Hepatic stellate cell (primary cell): ENCODE measurements around the gene FABP2.
"Not testable (repeated sequence)": the region's sequence is repeated elsewhere in the genome, so short reads cannot be mapped to it uniquely, and the experiment has no call there.

Source experiments
- DNase-seq: peaks from one replicate; pipeline ENCODE4 v3.0.0; 2011; ENCODE audit warnings: low spot score

Gene FABP2

GRCh38 chr4:119321921-119322687 lies at the start of gene FABP2:
Gene FABP2 (minus strand): TSS chr4:119322138. CDS start chr4:119322102, 36 bp downstream.
- no peak for DNase-seq

- not testable (repeated sequence) for DNase-seq
Observed at GRCh38 chr4:119370951-119371683, 49.2 kb upstream of the FABP2 start.

- DNase-seq: not testable (repeated sequence)
Observed at GRCh38 chr4:119370392-119370791, 48.5 kb upstream of the FABP2 start.

GRCh38 chr4:119366802-119367201 lies 44.9 kb upstream of the FABP2 start:
- not testable (repeated sequence) for DNase-seq

- not testable (repeated sequence) for DNase-seq
Observed at GRCh38 chr4:119364203-119364602, 42.3 kb upstream of the FABP2 start.

GRCh38 chr4:119363372-119363771 lies 41.4 kb upstream of the FABP2 start:
- not testable (repeated sequence) for DNase-seq

GRCh38 chr4:119362413-119362812 lies 40.5 kb upstream of the FABP2 start:
- not testable (repeated sequence) for DNase-seq

GRCh38 chr4:119359873-119360272 lies 37.9 kb upstream of the FABP2 start:
- not testable (repeated sequence) for DNase-seq

- DNase-seq: peak; percentile 0
Observed at GRCh38 chr4:119356796-119357195, 34.9 kb upstream of the FABP2 start.

- DNase-seq: not testable (repeated sequence)
Observed at GRCh38 chr4:119356041-119356440, 34.1 kb upstream of the FABP2 start.

GRCh38 chr4:119353364-119353763 lies 31.4 kb upstream of the FABP2 start:
- not testable (repeated sequence) for DNase-seq

- DNase-seq: not testable (repeated sequence)
Observed at GRCh38 chr4:119348169-119348568, 26.2 kb upstream of the FABP2 start.

GRCh38 chr4:119343293-119343692 lies 21.4 kb upstream of the FABP2 start:
- DNase-seq: not testable (repeated sequence)

- not testable (repeated sequence) for DNase-seq
Observed at GRCh38 chr4:119339895-119340294, 18.0 kb upstream of the FABP2 start.

GRCh38 chr4:119337010-119337409 lies 15.1 kb upstream of the FABP2 start:
- no peak for DNase-seq

GRCh38 chr4:119336332-119336979 lies 14.5 kb upstream of the FABP2 start:
- DNase-seq: not testable (repeated sequence)

GRCh38 chr4:119329835-119330620 lies 8.1 kb upstream of the FABP2 start:
- no peak for DNase-seq

GRCh38 chr4:119328695-119329094 lies 6.8 kb upstream of the FABP2 start:
- DNase-seq: no peak

- DNase-seq: no peak
Observed at GRCh38 chr4:119317990-119318389, 3.9 kb downstream of the FABP2 start.

GRCh38 chr4:119315036-119315435 lies 6.9 kb downstream of the FABP2 start:
- no peak for DNase-seq

- DNase-seq: no peak
Observed at GRCh38 chr4:119314356-119314755, 7.6 kb downstream of the FABP2 start.

- DNase-seq: no peak
Observed at GRCh38 chr4:119313237-119313636, 8.7 kb downstream of the FABP2 start.
